Posterior cingulate gyrus (tissue), 11 donors: ENCODE data around the gene C3orf49.
A peak's percentile ranks its signal among the peaks of the same experiment; 100 is the strongest.

Experiments used
- DNase-seq, 10 donors: peaks; one replicate each; pipeline versions ENCODE4 v3.0.0 to v3.0.0-alpha.2; 2020 to 2021; ENCODE audit warnings: mixed read lengths in 3 of 10
- intact Hi-C: fragments of 100-400 bp; cut with DNase I; formaldehyde crosslinking; loops from one replicate; pipeline ENCODE4 v1.15.1; 2023

C3orf49 gene, protein sequence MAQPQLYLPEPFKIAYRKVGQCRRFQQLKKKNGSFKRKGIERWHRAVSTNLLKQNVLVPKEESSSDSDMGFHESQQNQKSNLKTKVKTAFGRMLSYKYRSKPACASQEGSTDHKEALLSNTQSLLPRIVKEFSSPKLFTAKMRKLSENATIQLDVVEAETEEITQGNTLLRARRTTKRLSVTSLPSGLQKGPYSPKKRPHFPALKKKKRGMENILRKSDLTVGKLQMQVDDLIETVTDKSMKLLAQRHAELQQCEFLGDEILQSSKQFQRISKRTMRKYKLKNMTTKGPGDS

DNA sequence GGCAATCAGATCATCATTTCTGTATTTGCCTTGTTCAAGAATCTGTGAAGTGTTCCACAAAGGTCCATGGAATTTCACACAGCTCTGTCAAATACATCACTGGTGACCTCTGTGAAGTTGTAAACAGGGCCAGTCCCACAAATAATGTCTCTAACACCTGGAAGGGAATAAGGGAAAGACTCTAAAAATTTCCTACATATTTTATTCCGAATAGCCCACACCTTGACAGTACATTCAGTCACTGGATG, at the start of gene C3orf49:
C3orf49 (plus strand) TSS at position 149 of the 248 bp plus-strand sequence. CDS start 173 bp downstream, outside the sequence.
- intact Hi-C loops, result no loop called here
- DNase-seq, result no peak

DNA sequence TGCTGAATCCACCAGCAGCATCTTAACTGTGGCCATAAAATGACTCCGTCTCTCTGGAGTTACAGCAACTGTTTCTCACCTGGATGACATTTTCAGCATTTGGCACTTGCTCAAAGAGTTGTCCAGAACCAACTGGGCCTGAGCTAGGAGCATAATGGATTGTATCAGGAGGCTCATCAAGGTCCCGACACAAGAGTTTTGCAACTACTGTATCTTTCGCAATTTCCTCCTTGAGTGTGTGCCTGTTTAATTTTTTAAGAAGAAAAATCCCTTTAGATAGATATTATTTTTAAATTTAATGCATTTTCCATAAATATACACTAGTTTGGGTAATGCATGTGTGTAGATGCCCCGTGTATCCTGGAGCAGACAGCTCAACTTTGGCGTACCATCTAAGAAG, 44.3 kb upstream of the C3orf49 start:
- DNase-seq, result no peak
- intact Hi-C loops, result no loop called here

DNA sequence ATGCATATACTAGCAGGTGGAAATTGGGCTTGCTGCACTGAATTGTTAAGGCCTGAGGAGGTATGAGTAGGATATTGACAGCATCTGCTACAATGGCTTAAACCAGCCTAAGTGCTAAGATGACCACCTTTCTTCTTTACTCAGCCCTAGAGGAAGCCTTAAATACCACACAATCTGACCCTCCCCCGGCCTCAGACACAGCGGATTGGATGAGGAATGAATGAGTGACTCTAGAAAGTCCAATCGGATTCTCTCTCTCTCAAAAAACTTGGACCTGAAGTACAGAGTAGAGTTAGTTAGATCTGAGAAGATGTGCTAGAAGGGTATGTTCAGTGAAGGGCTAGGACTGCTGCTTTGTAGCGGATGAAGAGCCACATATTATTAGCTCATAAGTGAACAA, 39.9 kb upstream of the C3orf49 start:
- intact Hi-C loops, result no loop called here
- DNase-seq, result no peak

DNA sequence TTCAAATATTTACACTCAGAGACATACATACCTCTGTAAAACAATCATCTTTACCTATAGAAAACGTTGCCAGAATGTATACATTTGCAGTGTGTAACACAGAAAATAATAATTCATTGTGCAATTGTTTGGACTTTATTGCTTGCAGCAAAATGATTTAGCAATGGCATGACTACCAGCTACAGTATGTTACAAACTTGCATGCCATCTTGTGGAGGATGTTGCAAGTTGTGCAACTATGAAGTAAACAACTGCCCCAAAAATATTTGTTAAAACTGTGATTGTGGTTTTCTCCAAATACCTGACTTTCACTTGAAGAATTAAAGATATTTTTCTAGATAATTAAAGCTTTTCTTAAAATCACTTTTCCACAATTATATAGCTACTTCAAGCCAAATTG, 27.1 kb upstream of the C3orf49 start:
- intact Hi-C loops, result no loop called here
- peak in 1 of 10 donors; percentile 15 for DNase-seq

DNA sequence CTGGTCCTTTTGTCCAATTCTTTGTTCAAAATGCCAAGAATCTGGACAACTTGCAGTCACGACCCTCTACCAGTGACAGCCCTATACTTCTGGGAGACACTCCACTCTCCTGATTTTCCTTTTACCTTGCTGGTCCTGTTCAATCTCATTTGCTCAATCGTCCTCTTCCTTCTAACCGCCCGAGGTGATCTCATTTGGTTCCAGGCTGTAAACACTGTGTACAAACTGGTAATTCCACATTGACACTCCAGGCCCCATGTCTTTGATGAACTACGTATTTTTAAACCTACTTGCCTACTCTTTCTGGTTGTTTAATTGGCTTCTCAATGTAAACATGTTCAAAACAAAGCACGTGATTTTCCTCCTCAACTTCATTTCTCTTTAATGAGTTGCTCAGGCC, 23.7 kb upstream of the C3orf49 start:
- no peak for DNase-seq
- intact Hi-C loops, result no loop called here

DNA sequence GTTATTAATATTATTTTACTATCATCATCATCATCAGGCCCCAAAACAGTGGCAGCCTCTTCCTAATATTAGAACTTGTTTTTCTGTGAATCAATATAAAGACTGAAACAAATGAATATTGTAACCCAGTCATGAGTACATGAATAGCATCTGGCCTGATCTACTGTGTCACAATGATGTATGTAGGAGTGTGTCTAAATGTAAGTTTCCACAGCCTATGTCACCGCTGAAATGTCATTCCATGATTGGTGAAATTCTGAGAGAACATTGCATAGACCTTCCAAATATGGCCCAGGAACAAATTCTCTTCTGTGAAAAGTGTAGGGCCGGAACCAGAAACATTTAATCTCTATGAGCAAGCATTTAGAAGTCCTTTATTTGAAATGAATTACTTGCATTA, 20.6 kb upstream of the C3orf49 start:
- intact Hi-C loops, result no loop called here
- no peak for DNase-seq

DNA sequence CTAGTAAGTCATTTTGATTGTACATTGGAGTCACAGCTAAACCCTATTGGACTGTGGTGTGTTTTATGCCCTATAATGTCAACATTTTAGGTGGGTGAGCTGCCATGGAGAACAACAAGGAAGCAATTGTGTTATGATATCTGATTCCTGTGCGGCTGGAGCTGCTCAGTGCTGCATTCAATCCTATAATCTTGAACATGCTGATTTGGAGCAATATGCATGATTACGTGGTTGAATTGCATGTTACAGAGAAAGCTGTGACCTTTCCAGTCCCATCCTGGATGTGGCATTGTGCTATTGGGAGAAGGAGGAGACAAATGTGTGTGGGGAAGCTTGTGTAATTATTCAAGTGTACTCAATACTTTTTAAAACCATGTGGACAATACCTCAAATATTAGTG, 20.1 kb upstream of the C3orf49 start:
- no peak for DNase-seq
- intact Hi-C loops, result no loop called here

DNA sequence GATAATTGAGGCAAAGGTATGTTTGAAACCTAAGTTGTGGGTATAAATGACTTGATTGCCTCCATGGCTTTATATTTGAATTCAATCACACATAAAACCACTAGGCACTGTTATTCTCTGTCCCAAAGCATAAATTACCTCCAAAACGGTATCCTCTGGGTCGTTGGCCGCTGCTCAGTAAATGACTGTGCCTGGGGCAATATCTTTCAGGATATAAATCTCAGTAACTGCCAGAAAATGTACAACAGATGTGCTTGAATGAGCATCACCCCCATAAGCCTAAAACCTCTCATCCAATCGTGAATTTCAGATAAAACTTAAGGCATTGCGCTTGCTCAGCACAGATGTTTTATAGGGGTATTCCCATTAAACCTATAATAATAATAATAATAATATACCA, 19.0 kb upstream of the C3orf49 start:
- no peak for DNase-seq

DNA sequence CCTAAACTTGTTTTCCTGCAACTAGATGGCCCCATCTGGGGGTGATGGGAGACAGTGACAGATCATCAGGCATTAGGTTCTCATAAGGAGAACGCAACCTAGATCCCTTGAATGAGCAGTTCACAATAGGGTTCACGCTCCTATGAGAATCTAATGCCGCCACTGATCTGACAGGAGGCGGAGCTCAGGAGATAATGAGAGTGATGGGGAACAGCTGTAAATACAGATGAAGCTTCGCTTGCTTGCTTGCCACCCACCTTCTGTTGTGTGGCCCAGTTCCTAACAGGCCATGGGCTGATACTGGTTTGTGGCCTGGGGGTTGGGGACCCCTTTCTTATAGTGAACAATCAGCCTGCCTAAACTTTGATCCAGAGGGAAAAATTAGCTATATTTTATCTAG, 15.2 kb upstream of the C3orf49 start:
- intact Hi-C loops, result no loop called here
- DNase-seq, result no peak

More for the DNA sequence above, 19.0 kb upstream of the C3orf49 start:
- intact Hi-C loops, result no loop called here

DNA sequence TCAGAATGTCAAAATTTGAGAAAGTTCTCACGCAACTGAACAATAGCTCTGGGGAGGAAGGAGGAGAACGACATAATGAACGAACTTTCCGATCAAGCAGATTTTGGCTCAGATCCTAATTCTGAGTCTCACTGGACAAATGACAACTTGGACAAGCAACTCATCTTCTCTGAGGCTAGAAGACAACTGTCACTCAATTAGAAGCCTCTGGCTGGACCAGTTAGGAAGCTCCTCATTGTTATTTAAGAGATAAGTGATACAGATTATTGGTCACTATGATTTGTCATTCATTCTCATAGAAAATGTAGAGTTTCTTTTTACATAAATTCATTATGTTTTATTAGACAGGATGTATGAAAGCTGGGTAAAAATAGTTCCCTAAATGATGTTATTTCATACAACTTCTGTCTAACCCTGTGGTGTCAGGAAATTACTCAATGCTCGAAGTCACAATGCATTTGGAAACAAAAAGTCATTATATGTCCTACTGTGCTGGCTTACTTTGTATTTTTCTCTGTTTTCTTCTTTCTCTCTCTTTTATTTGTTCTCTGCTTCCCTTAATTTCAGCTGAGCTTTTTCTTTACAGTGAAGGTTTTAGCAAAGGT, 11.0 kb upstream of the C3orf49 start:
- intact Hi-C loops, result no loop called here
- DNase-seq, result no peak

DNA sequence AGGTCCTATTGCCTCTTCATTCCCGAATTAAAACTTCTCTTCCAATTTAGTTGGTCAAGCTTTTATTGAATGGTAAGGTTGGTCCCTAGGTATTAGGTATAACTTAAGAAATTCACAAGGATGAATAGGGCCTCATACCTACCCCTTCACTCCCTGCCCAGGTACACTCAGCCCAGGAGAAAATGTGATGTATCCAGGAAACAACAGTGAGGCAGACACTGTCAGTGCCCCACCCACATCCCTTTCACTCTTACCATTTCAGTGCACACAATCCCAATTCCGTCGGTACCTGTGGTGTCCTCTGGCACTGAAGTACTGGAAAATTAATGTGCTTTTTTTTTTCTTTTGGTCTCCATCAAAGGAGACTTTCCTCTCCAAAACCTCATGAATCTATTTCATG, 10.5 kb upstream of the C3orf49 start:
- intact Hi-C loops, result no loop called here
- no peak for DNase-seq

DNA sequence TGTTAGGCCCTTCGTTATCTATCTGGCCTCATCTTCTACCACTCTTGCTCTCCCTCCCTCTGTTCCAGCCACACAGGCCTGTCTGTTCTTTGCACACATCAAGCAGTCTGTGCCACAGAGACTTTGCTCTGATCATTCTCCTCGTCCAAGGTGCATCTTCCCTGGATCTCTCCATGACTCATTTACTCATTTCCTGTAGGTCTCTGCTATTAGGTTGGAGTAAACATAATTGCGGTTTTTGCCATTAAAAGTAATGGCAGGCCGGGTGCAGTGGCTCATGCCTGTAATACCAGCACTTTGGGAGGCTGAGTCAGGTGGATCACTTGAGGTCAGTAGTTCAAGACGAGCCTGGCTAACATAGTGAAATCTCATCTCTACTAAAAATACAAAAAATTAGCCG, 9.5 kb upstream of the C3orf49 start:
- DNase-seq, result no peak
- intact Hi-C loops, result no loop called here

DNA sequence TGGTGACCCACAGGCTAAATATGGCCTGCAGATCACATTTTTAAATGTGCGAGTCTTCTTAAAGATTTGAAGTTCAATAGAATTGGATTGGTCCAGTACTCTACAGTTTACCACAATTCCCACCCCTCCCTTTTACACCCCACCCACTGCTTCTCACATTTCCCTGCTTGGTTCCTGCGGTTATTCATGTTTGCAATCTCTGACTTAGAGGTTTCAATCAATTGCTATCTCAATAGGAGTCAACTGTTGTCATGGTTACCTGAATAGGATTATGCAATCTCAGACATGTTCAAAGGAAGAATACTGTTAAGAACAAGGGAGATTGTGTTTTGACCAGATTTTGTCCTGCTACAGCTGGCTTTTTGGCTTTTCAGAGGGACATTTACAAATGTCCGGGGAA, 4.9 kb upstream of the C3orf49 start:
- intact Hi-C loops, result no loop called here
- DNase-seq, result no peak

DNA sequence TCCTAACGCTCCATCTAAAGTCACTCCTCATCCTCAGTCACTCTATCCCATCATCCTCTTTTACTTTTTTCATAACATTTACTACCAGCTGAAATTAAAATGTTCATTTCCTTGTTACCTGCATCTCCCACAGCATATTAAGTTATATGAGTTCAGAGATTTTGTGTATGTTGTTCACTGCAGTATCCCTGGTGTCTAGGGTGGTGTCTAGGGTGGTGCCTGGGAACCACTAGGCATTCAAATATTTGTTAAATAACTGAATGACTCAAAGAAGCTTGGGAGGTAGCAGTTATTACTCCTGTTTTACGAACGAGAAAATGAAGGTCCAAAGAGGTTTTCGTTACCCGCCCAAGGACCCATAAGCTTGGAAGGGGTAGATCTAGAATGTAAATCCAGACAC, 1.9 kb upstream of the C3orf49 start:
- intact Hi-C loops, result no loop called here
- no peak for DNase-seq

DNA sequence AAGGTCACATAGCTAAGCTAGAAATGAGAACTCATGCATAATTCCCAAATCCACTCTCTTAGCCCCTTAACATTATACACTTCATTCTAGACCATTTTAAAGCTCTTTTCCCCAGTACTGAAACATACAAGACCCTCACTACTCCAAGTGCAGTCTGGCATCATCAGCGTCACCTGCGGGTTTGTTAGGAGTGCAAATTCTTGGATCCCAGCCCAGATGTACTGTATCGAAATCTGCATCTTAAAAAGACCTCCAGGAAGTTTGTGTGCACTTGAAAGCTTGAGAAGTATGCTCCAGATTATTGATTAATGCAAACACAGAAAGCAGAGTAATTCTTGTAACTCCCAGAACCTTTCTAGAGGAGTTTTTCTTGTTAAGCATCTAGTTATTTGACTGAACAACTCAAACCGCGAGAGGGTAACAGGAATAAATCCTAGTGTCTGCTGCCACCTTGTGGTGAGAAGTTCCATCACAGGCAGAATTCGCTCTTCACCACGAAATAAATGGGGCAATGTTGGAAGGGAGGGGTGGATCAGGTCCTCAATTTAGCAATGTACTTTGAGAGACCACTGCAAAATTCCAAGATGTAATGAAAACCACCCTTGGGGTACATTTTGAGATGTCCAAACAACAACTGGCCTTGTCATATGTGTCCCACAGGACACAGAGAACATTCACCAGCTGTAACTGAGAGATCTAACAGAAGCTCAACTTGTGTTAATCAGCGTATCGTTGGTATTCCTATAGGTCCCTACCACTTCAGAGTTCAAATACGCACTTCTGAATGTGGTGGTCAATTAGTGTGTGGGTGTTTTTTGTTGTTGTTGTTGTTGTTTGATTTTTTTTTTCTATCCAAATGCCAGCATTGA, 583 bp upstream of the C3orf49 start:
- intact Hi-C loops, result loop anchor here (1.0 kb wide), 1 partner anchor 467 kb away; no protein-coding TSS in a partner anchor
- peak in 5 of 10 donors; percentile 36 to 78 (median 67) for DNase-seq

DNA sequence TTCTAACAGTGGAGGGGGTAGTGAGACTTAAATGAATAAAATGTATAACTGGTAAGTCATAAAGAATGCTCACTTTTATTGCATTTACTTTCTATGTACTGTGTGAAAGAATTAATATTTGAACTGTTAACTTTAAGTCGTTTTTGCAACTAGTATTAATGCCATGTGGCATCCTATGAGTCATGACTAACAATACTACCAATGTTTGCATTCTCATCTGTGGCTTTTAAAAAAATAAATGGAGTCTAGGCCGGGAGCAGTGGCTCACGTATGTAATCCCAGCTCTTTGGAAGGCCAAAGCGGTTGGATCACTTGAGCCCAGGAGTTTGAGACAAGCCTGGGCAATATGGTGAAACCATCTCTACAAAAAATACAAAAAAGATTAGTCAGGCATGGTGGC, 5.2 kb downstream of the C3orf49 start:
- intact Hi-C loops, result no loop called here
- no peak for DNase-seq

DNA sequence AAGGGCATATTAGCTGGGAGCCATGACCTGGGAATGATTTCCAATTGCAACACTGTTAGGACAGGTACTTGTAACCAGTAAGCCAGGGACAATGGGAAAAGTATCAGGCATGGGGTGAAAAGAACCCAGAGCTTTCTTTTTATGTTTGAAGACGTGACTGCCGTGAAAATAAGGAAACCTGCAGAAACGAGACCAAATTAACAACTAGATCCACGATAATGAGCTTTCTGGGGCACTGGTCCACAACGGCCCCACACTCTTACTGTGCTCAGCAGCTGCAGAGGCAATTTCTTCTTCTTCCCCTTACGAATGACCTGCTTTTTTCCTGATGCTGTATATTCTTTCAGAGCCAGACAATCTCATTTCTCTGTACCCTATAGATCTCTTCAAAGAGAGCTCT, 11.4 kb downstream of the C3orf49 start:
- DNase-seq, result no peak
- intact Hi-C loops, result no loop called here

DNA sequence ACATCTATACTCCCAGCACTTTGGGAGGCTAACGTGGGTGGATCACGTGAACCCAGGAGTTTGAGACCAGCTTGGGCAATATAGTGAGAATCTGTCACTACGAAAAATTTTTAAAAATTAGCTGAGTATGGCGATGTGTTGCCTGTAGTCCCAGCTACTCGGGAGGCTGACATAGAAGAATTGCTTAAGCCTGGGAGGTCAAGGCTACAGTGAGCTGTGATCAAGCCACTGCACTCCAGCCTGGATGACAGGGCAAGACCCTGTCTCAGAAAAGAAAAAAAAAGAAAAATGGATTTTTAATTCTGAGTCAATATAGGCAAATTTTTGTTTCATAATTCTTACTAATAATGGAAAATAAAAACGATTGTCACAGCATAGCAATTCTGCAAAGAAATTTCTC, 13.3 kb downstream of the C3orf49 start:
- intact Hi-C loops, result no loop called here
- no peak for DNase-seq

DNA sequence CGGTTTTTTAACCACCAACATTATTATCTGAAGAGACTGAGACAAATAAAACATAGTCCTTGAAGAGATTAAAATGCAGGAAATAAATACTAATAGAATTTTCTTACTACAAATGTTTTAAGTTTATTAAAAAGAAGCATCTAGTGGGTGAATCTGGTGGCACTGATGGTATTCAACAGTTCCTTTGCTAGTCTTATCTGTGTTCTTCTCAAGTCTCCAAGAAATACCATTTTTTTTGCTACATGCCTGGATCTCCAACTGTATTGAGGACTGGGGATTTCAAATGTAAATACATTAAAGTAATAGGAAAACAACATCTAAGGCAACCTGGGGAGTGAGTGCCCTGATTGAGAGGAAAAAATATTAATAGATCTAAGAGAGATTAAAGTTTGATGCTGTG, 22.6 kb downstream of the C3orf49 start:
- DNase-seq, result no peak
- intact Hi-C loops, result no loop called here

DNA sequence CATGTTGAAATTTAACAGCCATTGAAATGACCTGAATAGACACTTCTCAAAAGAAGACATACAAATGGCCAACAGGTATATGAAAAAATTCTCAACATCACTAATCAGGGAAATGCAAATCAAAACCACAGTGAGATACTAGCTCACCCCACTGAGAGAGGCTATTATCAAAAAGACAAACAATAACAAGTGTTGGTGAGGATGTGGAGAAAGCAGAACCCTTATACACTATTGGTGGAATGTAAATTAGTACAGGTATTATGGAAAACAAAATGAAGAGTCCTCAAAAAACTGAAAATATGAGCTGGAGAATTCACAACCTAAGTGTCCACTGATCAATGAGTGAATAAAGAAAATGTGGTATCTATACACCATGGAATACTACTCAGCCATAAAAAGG, 23.0 kb downstream of the C3orf49 start:
- intact Hi-C loops, result no loop called here
- no peak for DNase-seq

DNA sequence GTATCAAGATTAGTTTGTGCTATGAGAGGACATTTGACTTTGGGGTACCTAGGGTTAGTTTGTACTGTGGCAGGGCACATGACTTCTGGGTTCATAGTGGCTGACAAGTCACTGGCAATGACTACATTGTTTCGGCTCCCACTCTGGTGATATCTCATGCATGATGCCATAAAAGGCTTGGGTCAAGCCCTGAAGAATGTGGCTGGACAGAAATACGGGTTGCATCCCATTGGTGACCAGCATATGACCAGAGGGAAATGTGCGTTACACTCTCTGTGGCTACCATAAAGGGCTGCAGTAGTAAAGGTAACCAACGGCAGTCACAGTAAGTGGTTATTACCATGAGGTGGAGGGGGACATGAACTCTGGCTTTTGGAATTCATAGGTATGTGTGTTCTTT, 26.1 kb downstream of the C3orf49 start:
- DNase-seq, result no peak
- intact Hi-C loops, result no loop called here
